HEK293 (cell line): ENCODE data around the gene SUMF1.

Experiments used
- CTCF ChIP-seq: fragments of 450-650 bp; formaldehyde crosslinking; IDR thresholded peaks from 2 replicates; pipeline ENCODE4 v1.5.1; 2016; ENCODE audit warnings: missing biosample characterization, missing genetic modification characterization
- TCF7L2 ChIP-seq: IDR thresholded peaks from 2 replicates; pipeline ENCODE4 v1.6.1; 2011; ENCODE audit warnings: low read depth, mild to moderate bottlenecking, inconsistent platforms, low read length, moderate library complexity, borderline replicate concordance
- YY2 ChIP-seq: fragments of 450-650 bp; formaldehyde crosslinking; IDR thresholded peaks from 2 replicates; pipeline ENCODE4 v1.5.1; 2016; ENCODE audit warnings: missing biosample characterization, missing genetic modification characterization
- ZNF274 ChIP-seq, 2 experiments: fragments of 200-500 bp in 1 of 2; fragments of 450-650 bp in 1 of 2; sonication (Bioruptor generic) in 1 of 2; formaldehyde crosslinking in 1 of 2; IDR thresholded peaks; 2 replicates each; pipeline versions ENCODE4 v1.5.1 to v1.6.1; 2014 to 2016; ENCODE audit warnings: borderline replicate concordance in 1 of 2, inconsistent platforms in 1 of 2, low read length in 1 of 2, missing biosample characterization in 1 of 2, missing genetic modification characterization in 1 of 2
- ZNF37A ChIP-seq: fragments of 450-650 bp; IDR thresholded peaks from 2 replicates; pipeline ENCODE4 v1.5.1; 2018; ENCODE audit warnings: missing biosample characterization, missing genetic modification characterization
- ZNF549 ChIP-seq: fragments of 450-650 bp; IDR thresholded peaks from 2 replicates; pipeline ENCODE4 v1.5.1; 2018; ENCODE audit warnings: missing biosample characterization, missing genetic modification characterization, mild to moderate bottlenecking, inconsistent platforms, moderate library complexity
- ZNF561 ChIP-seq: fragments of 450-650 bp; IDR thresholded peaks from 2 replicates; pipeline ENCODE4 v1.5.1; 2018; ENCODE audit warnings: missing biosample characterization, missing genetic modification characterization, borderline replicate concordance
- ZNF658 ChIP-seq: fragments of 450-650 bp; formaldehyde crosslinking; IDR thresholded peaks from 2 replicates; pipeline ENCODE4; 2016; ENCODE audit warnings: missing biosample characterization, missing genetic modification characterization
- ZNF670 ChIP-seq: fragments of 450-650 bp; formaldehyde crosslinking; IDR thresholded peaks from 2 replicates; pipeline ENCODE4 v1.5.1; 2016; ENCODE audit warnings: missing biosample characterization, missing genetic modification characterization, low read depth
- ZNF830 ChIP-seq: fragments of 450-650 bp; IDR thresholded peaks from 2 replicates; pipeline ENCODE4 v1.5.0; 2018; ENCODE audit warnings: missing biosample characterization, missing genetic modification characterization, low read depth, mild to moderate bottlenecking, moderate library complexity
- ZSCAN5A ChIP-seq: fragments of 450-650 bp; formaldehyde crosslinking; IDR thresholded peaks from 2 replicates; pipeline ENCODE4 v1.5.1; 2016; ENCODE audit warnings: missing biosample characterization, missing genetic modification characterization
- TF ChIP-seq, protein P1 (sequence below): fragments of 450-650 bp; formaldehyde crosslinking; IDR thresholded peaks from 2 replicates; pipeline ENCODE4 v1.5.1; 2016; ENCODE audit warnings: missing biosample characterization, missing genetic modification characterization
- TF ChIP-seq, protein P2 (sequence below): fragments of 450-650 bp; formaldehyde crosslinking; IDR thresholded peaks from 2 replicates; pipeline ENCODE4 v1.5.1; 2016; ENCODE audit warnings: missing biosample characterization, missing genetic modification characterization
- TF ChIP-seq, protein P3 (sequence below): fragments of 450-650 bp; formaldehyde crosslinking; IDR thresholded peaks from 2 replicates; pipeline ENCODE4 v1.5.1; 2016; ENCODE audit warnings: missing biosample characterization, missing genetic modification characterization

- no peak for TF ChIP-seq CTCF (tag by site-specific recombination)
- TF ChIP-seq YY2: no peak
- TF ChIP-seq TCF7L2: no peak
- TF ChIP-seq, protein P1, sequence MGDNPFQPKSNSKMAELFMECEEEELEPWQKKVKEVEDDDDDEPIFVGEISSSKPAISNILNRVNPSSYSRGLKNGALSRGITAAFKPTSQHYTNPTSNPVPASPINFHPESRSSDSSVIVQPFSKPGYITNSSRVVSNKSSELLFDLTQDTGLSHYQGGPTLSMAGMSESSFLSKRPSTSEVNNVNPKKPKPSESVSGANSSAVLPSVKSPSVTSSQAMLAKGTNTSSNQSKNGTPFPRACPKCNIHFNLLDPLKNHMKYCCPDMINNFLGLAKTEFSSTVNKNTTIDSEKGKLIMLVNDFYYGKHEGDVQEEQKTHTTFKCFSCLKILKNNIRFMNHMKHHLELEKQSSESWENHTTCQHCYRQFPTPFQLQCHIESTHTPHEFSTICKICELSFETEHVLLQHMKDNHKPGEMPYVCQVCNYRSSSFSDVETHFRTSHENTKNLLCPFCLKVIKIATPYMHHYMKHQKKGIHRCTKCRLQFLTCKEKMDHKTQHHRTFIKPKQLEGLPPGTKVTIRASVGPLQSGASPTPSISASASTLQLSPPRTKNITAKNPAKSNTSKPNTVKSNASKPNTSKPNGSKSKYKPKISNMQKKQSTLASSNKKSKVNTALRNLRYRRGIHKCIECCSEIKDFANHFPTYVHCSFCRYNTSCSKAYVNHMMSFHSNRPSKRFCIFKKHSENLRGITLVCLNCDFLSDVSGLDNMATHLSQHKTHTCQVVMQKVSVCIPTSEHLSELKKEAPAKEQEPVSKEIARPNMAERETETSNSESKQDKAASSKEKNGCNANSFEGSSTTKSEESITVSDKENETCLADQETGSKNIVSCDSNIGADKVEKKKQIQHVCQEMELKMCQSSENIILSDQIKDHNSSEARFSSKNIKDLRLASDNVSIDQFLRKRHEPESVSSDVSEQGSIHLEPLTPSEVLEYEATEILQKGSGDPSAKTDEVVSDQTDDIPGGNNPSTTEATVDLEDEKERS (tag by site-specific recombination): no peak
- TF ChIP-seq ZNF658 (tag by site-specific recombination): no peak
- TF ChIP-seq ZNF830 (tag by site-specific recombination): no peak
- no peak for TF ChIP-seq ZSCAN5A (tag by site-specific recombination)
- no peak for TF ChIP-seq ZNF274 (IDR thresholded peaks at IDR 0.05; ENCODE audit: low read length)
- no peak for TF ChIP-seq ZNF274 (tag by site-specific recombination; IDR thresholded peaks at IDR 0.05; ENCODE audit: borderline replicate concordance)
- TF ChIP-seq, protein P2, sequence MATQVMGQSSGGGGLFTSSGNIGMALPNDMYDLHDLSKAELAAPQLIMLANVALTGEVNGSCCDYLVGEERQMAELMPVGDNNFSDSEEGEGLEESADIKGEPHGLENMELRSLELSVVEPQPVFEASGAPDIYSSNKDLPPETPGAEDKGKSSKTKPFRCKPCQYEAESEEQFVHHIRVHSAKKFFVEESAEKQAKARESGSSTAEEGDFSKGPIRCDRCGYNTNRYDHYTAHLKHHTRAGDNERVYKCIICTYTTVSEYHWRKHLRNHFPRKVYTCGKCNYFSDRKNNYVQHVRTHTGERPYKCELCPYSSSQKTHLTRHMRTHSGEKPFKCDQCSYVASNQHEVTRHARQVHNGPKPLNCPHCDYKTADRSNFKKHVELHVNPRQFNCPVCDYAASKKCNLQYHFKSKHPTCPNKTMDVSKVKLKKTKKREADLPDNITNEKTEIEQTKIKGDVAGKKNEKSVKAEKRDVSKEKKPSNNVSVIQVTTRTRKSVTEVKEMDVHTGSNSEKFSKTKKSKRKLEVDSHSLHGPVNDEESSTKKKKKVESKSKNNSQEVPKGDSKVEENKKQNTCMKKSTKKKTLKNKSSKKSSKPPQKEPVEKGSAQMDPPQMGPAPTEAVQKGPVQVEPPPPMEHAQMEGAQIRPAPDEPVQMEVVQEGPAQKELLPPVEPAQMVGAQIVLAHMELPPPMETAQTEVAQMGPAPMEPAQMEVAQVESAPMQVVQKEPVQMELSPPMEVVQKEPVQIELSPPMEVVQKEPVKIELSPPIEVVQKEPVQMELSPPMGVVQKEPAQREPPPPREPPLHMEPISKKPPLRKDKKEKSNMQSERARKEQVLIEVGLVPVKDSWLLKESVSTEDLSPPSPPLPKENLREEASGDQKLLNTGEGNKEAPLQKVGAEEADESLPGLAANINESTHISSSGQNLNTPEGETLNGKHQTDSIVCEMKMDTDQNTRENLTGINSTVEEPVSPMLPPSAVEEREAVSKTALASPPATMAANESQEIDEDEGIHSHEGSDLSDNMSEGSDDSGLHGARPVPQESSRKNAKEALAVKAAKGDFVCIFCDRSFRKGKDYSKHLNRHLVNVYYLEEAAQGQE (tag by site-specific recombination): no peak
- no peak for TF ChIP-seq ZNF561 (tag by site-specific recombination)
- TF ChIP-seq, protein P3, sequence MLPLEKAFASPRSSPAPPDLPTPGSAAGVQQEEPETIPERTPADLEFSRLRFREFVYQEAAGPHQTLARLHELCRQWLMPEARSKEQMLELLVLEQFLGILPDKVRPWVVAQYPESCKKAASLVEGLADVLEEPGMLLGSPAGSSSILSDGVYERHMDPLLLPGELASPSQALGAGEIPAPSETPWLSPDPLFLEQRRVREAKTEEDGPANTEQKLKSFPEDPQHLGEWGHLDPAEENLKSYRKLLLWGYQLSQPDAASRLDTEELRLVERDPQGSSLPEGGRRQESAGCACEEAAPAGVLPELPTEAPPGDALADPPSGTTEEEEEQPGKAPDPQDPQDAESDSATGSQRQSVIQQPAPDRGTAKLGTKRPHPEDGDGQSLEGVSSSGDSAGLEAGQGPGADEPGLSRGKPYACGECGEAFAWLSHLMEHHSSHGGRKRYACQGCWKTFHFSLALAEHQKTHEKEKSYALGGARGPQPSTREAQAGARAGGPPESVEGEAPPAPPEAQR (tag by site-specific recombination): no peak
- TF ChIP-seq ZNF549 (tag by site-specific recombination): no peak
- no peak for TF ChIP-seq ZNF670 (tag by site-specific recombination)
- no peak for TF ChIP-seq ZNF37A (tag by site-specific recombination)
Observed at GRCh38 chr3:4438296-4438695, 28.8 kb downstream of the SUMF1 start.
